Endometrium (tissue), 2 donors: Measurements from ENCODE around the gene ZBTB7A.

Experiments
- FAIRE-seq: peaks from 2 replicates; lab custom pipeline; 2012; peaks lifted over from hg19 to GRCh38; lab: Jason Lieb, UNC
- donor health status: control.
- donor health status: control.

ZBTB7A gene

GRCh38 chr19:4066682-4067395 lies at the start of gene ZBTB7A:
Gene ZBTB7A (minus strand): TSS chr19:4066899. CDS start chr19:4055232, 11,667 bp downstream.
- no peak for FAIRE-seq

- no peak for FAIRE-seq
Observed at GRCh38 chr19:4115818-4116385, 49.2 kb upstream of the ZBTB7A start.

- FAIRE-seq = no peak
Observed at GRCh38 chr19:4115050-4115817, 48.5 kb upstream of the ZBTB7A start.

- FAIRE-seq = no peak
Observed at GRCh38 chr19:4114181-4114580, 47.5 kb upstream of the ZBTB7A start.

GRCh38 chr19:4113398-4114088 lies 46.8 kb upstream of the ZBTB7A start:
- FAIRE-seq = no peak

- no peak for FAIRE-seq
Observed at GRCh38 chr19:4112367-4112766, 45.7 kb upstream of the ZBTB7A start.

GRCh38 chr19:4109626-4109945 lies 42.9 kb upstream of the ZBTB7A start:
- FAIRE-seq = no peak

GRCh38 chr19:4108767-4109625 lies 42.3 kb upstream of the ZBTB7A start:
- no peak for FAIRE-seq

- no peak for FAIRE-seq
Observed at GRCh38 chr19:4103080-4103433, 36.4 kb upstream of the ZBTB7A start.

GRCh38 chr19:4102339-4103079 lies 35.8 kb upstream of the ZBTB7A start:
- no peak for FAIRE-seq

- FAIRE-seq = no peak
Observed at GRCh38 chr19:4101496-4101770, 34.7 kb upstream of the ZBTB7A start.

GRCh38 chr19:4100647-4101495 lies 34.2 kb upstream of the ZBTB7A start:
- FAIRE-seq = no peak

GRCh38 chr19:4099041-4099764 lies 32.5 kb upstream of the ZBTB7A start:
- FAIRE-seq = no peak

GRCh38 chr19:4098493-4098892 lies 31.8 kb upstream of the ZBTB7A start:
- FAIRE-seq = no peak

GRCh38 chr19:4097501-4097900 lies 30.8 kb upstream of the ZBTB7A start:
- FAIRE-seq = no peak

- no peak for FAIRE-seq
Observed at GRCh38 chr19:4096049-4096892, 29.6 kb upstream of the ZBTB7A start.

GRCh38 chr19:4095488-4095844 lies 28.8 kb upstream of the ZBTB7A start:
- FAIRE-seq = no peak

- no peak for FAIRE-seq
Observed at GRCh38 chr19:4094761-4095487, 28.2 kb upstream of the ZBTB7A start.
